Measurements from ENCODE around the gene ATP2B2. TPM values are rescaled to one million over a fixed set of nuclear protein-coding genes. Genes with fewer than 3 reads are reported as not detected.

Gene ATP2B2
- total RNA-seq, 1 donor from 2014 or later: 0.09 TPM

DNA sequence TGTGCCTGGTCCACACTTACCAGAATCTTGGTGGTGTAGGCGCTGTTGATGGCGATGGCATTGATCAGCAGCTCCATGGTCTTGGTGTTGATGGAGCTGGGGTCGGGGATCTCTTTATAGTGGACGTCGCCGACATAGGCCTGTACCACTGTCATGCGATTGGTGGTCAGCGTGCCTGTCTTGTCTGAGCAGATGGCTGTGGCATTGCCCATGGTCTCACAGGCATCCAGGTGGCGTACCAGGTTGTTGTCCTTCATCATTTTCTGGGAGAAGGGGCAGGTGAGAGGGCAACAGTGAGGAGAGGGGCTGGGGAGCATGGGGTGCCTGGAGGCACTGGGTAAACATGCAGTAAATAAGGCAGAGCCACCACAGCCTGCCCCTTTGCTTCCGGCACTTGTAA, 133.6 kb downstream of the ATP2B2 start:
- intact Hi-C loops (cut with DNase I): no loop called here

GRCh38 chr3:10371167-10371566, 134.2 kb downstream of the ATP2B2 start:
- H3K36me3 ChIP-seq: no peaks in the 10 kb centered on the region
- TF ChIP-seq, protein P1, sequence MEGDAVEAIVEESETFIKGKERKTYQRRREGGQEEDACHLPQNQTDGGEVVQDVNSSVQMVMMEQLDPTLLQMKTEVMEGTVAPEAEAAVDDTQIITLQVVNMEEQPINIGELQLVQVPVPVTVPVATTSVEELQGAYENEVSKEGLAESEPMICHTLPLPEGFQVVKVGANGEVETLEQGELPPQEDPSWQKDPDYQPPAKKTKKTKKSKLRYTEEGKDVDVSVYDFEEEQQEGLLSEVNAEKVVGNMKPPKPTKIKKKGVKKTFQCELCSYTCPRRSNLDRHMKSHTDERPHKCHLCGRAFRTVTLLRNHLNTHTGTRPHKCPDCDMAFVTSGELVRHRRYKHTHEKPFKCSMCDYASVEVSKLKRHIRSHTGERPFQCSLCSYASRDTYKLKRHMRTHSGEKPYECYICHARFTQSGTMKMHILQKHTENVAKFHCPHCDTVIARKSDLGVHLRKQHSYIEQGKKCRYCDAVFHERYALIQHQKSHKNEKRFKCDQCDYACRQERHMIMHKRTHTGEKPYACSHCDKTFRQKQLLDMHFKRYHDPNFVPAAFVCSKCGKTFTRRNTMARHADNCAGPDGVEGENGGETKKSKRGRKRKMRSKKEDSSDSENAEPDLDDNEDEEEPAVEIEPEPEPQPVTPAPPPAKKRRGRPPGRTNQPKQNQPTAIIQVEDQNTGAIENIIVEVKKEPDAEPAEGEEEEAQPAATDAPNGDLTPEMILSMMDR (IDR thresholded peaks at IDR 0.05): no peak
- no peak overlapping the region for H3K4me3 ChIP-seq
- DNase-seq (no peak), ATAC-seq (no peak)
- H3K4me1 ChIP-seq: no peaks in the 10 kb centered on the region
- no peaks in the 10 kb centered on the region for H3K9me3 ChIP-seq
- H3K27ac ChIP-seq: no peak overlapping the region
- intact Hi-C loops (cut with DNase I): no loop called here
- no peaks in the 10 kb centered on the region for H3K27me3 ChIP-seq (ENCODE audit: low read depth)

More for the DNA sequence above, 133.6 kb downstream of the ATP2B2 start:
- Histone ChIP-seq H3K27ac (no peak overlapping the region), H3K9me3 (no peaks in the 10 kb centered on the region), H3K27me3 (ENCODE audit: low read depth) (no peaks in the 10 kb centered on the region), H3K36me3 (no peaks in the 10 kb centered on the region), H3K4me1 (no peaks in the 10 kb centered on the region), H3K4me3 (no peak overlapping the region)
- TF ChIP-seq, protein P1 (IDR thresholded peaks at IDR 0.05): no peak
- DNase-seq: no peak
- no peak for ATAC-seq

GRCh38 chr3:10370429-10370828, 135.0 kb downstream of the ATP2B2 start:
- intact Hi-C loops (cut with DNase I): no loop called here
- TF ChIP-seq, protein P1 (IDR thresholded peaks at IDR 0.05): no peak
- ATAC-seq: peak in 1 of 2 donors; percentile 35
- Histone ChIP-seq H3K4me1 (no peaks in the 10 kb centered on the region), H3K36me3 (no peaks in the 10 kb centered on the region), H3K27ac (no peak overlapping the region), H3K4me3 (no peak overlapping the region), H3K27me3 (ENCODE audit: low read depth) (no peaks in the 10 kb centered on the region), H3K9me3 (no peaks in the 10 kb centered on the region)
- DNase-seq: no peak

DNA sequence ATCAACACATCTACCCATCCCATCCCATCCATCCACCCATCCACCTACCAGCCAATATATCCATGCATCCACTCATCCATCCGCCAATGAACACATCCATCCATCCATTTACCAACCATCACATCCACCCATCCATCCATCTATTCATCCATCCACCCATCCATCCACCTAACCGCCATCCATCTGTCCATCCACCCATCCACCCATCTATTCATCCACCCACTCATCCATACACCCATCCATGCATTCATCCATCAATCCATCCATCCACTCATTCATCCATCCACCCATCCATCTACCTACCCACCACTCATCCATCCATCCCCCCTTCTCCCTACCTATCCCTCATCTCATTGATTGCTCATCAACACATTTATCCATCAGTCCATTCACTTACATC, 136.9 kb downstream of the ATP2B2 start:
- Histone ChIP-seq H3K27me3 (ENCODE audit: low read depth) (no peaks in the 10 kb centered on the region), H3K4me1 (no peaks in the 10 kb centered on the region), H3K9me3 (no peaks in the 10 kb centered on the region), H3K4me3 (no peak overlapping the region), H3K27ac (no peak overlapping the region), H3K36me3 (no peaks in the 10 kb centered on the region)
- DNase-seq (no peak), ATAC-seq (no peak)
- intact Hi-C loops (cut with DNase I): no loop called here
- TF ChIP-seq, protein P1 (IDR thresholded peaks at IDR 0.05): no peak

GRCh38 chr3:10367506-10367905, 137.9 kb downstream of the ATP2B2 start:
- DNase-seq (no peak), ATAC-seq (no peak)
- H3K9me3 ChIP-seq: no peaks in the 10 kb centered on the region
- H3K27ac ChIP-seq: no peak overlapping the region
- H3K4me3 ChIP-seq: no peak overlapping the region
- intact Hi-C loops (cut with DNase I): no loop called here
- TF ChIP-seq, protein P1 (IDR thresholded peaks at IDR 0.05): no peak
- H3K36me3 ChIP-seq: no peaks in the 10 kb centered on the region
- H3K4me1 ChIP-seq: no peaks in the 10 kb centered on the region
- no peaks in the 10 kb centered on the region for H3K27me3 ChIP-seq (ENCODE audit: low read depth)

- H3K27me3 ChIP-seq (ENCODE audit: low read depth): no peaks in the 10 kb centered on the region
- H3K4me3 ChIP-seq: no peak overlapping the region
- no peaks in the 10 kb centered on the region for H3K36me3 ChIP-seq
- no peak overlapping the region for H3K27ac ChIP-seq
- H3K9me3 ChIP-seq: no peaks in the 10 kb centered on the region
- ATAC-seq (no peak), DNase-seq (no peak)
- H3K4me1 ChIP-seq: no peaks in the 10 kb centered on the region
- TF ChIP-seq, protein P1 (IDR thresholded peaks at IDR 0.05): no peak
- intact Hi-C loops (cut with DNase I): no loop called here
These were observed 138.7 kb downstream of the ATP2B2 start for GRCh38 chr3:10366651-10367101.
